Thoracic aorta (tissue), 2 donors: ENCODE measurements around the gene ZNF423. TPM values are rescaled to one million over a fixed set of nuclear protein-coding genes. Genes with fewer than 3 reads are reported as not detected.

Source experiments
- ATAC-seq: fragments of 150-250 bp; one replicate; pipeline ENCODE4 v1.8.0; 2017; ENCODE audit warnings: low read depth; ENCODE audit not compliant: insufficient number of reproducible peaks, low FRiP score
- DNase-seq: peaks from one replicate; pipeline ENCODE4 v3.0.0-alpha.2; 2020; ENCODE audit warnings: low spot score
- H3K27ac ChIP-seq, 2 donors: fragments of 200-600 bp; sonication (generic); 1 replicate in 1 of 2; 2 replicates in 1 of 2; pipeline ENCODE4 v1.5.1; 2016; ENCODE audit warnings: mild to moderate bottlenecking in 2 of 2, moderate library complexity in 2 of 2
- H3K27me3 ChIP-seq: fragments of 200-600 bp; sonication (generic); replicated peaks from 2 replicates; pipeline ENCODE4 v1.6.0; 2016; ENCODE audit warnings: mild to moderate bottlenecking; ENCODE audit not compliant: insufficient read depth
- H3K36me3 ChIP-seq: fragments of 200-600 bp; sonication (generic); one replicate; pipeline ENCODE4 v1.5.1; 2016
- H3K4me1 ChIP-seq, 2 donors: fragments of 200-600 bp; sonication (generic); 1 replicate in 1 of 2; 2 replicates in 1 of 2; pipeline versions ENCODE4 v1.5.1 to v1.6.0; 2016; ENCODE audit warnings: low read depth in 2 of 2, mild to moderate bottlenecking in 1 of 2; ENCODE audit not compliant: control insufficient read depth in 1 of 2
- H3K4me3 ChIP-seq: fragments of 200-600 bp; sonication (generic); 2 replicates; pipeline ENCODE4 v1.5.1; 2016; ENCODE audit warnings: mild to moderate bottlenecking
- H3K9me3 ChIP-seq: fragments of 200-600 bp; sonication (generic); 2 replicates; pipeline ENCODE4 v1.5.1; 2016
- CTCF ChIP-seq: fragments of 200-600 bp; sonication (generic); IDR thresholded peaks from one replicate; pipeline ENCODE4 v1.5.1; 2019; ENCODE audit warnings: antibody characterized with exemption
- total RNA-seq, 2 donors: library from RNA; depleted of rRNA; stranded (reverse); fragments of >200 nt; gene quantifications; one replicate each; pipeline versions ENCODE4 v1.1.0 to v1.2.3, GENCODE V29; 2016

ZNF423 gene
- total RNA-seq, 2 donors from 2014 or later = 16.2 to 22.9 TPM

GRCh38 chr16:49837688-49838410 is 18.1 kb downstream of the ZNF423 start:
- peak overlapping the region; percentile 45 for H3K4me3 ChIP-seq
- H3K4me1 ChIP-seq = peaks cover 44 to 68% of the 10 kb centered on the region in 2 donors
- H3K27me3 ChIP-seq = no peaks in the 10 kb centered on the region
- no peak for TF ChIP-seq CTCF
- ATAC-seq (no peak), DNase-seq (no peak)
- H3K27ac ChIP-seq = no peak overlapping the region
- no peaks in the 10 kb centered on the region for H3K36me3 ChIP-seq
- H3K9me3 ChIP-seq = no peaks in the 10 kb centered on the region

DNA sequence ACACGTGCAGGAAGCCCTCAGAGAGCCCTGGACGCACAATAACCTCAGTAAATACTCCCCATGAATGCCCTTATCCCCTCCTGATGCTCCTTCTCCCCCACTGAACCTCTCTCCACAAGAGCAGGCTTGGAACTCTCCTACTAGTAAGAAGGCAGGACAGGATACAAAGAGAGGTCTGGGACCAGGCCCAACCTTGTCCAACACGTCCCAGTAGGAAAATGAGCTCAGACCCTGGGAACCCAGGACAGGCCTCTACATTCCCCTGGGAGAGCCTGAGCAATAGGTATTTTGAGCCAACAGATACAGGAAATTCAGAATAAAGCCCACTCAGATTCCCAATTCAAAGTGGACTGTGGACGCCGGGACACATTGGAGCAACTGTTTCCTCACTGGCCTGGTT is 19.2 kb downstream of the ZNF423 start:
- no peak overlapping the region for H3K4me3 ChIP-seq
- ATAC-seq = no peak
- H3K9me3 ChIP-seq = no peaks in the 10 kb centered on the region
- H3K36me3 ChIP-seq = no peaks in the 10 kb centered on the region
- peak overlapping the region; percentile 72 to 78 for H3K27ac ChIP-seq
- no peak for DNase-seq
- H3K4me1 ChIP-seq = peaks cover 52 to 80% of the 10 kb centered on the region in 2 donors
- TF ChIP-seq CTCF = no peak
- H3K27me3 ChIP-seq = no peaks in the 10 kb centered on the region

DNA sequence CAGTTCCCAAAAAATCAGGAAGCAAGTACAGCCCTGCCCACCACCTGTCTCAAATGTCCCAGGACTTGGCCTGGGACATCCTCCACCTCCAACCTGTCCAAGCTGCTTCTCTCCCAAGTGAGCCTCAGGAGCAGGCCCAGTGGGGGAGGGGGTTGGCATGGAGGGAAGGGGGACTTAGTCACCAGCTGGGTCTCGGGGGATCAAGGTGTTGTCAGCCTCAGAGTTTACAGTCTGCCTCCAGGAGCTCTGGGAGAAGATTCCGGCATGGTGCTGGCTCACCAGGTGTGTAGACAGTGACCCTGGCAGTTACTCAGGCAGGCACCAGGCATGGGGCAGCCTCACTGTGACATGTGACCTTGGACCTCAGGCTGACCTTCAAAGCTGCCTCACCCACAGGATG is 19.7 kb downstream of the ZNF423 start:
- Histone ChIP-seq H3K9me3 (no peaks in the 10 kb centered on the region), H3K27ac (peak overlapping the region; percentile 72 to 78), H3K36me3 (no peaks in the 10 kb centered on the region), H3K27me3 (no peaks in the 10 kb centered on the region), H3K4me1 (peaks cover 52 to 85% of the 10 kb centered on the region in 2 donors), H3K4me3 (no peak overlapping the region)
- no peak for DNase-seq
- no peak for TF ChIP-seq CTCF
- no peak for ATAC-seq

DNA sequence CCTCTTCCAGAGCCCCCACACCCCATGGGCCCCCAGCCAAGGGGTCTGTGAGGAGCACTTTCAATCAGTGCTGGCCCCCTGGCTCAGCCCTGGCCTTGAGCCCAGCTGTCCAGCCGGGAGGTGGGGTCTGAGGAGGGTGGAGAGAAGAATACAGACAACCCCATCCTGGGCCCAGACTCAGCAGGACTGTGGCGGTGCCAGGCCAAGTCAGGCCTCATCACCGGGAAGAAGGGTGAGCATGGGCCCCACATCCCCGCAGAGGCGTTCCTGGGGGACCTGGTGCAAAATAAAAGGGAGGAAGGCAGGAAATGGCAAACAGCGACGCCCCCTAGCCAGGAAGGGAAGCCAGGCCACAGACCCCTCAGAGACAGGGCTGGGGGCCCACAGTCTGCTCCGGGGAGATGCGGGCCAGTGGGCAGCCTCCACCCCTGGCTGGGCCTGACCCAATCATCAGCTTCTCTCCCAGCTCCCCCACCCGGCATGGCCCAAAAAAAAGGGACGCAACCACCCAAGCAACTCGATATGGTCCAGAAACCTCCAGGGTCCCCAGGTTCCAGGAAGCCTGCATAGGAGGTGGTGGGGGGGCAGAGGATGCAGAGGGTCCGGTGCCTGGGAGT is 20.6 kb downstream of the ZNF423 start:
- no peak for DNase-seq

More for the DNA sequence above, 20.6 kb downstream of the ZNF423 start:
- no peaks in the 10 kb centered on the region for H3K9me3 ChIP-seq
- no peaks in the 10 kb centered on the region for H3K36me3 ChIP-seq
- peaks cover 52 to 89% of the 10 kb centered on the region in 2 donors for H3K4me1 ChIP-seq
- no peak for TF ChIP-seq CTCF
- H3K4me3 ChIP-seq = peak overlapping the region; percentile 36
- no peak for ATAC-seq
- no peaks in the 10 kb centered on the region for H3K27me3 ChIP-seq
- H3K27ac ChIP-seq = peak overlapping the region; percentile 72 to 78
